ENCODE results near the gene PBLD. TPM values are rescaled to one million over a fixed set of nuclear protein-coding genes. Genes with fewer than 3 reads are reported as not detected.

PBLD gene
- total RNA-seq, 2 donors from 2014 or later, result 32.2 to 41.2 TPM

- DNase-seq (no peak), ATAC-seq (no peak)
- no peaks in the 10 kb centered on the region for H3K27me3 ChIP-seq
- no peaks in the 10 kb centered on the region for H3K4me1 ChIP-seq
- no peak overlapping the region for H3K4me3 ChIP-seq
- no peak overlapping the region for H3K27ac ChIP-seq
- no peak for TF ChIP-seq CTCF (IDR thresholded peaks at IDR 0.05)
- no peak for TF ChIP-seq POLR2A (IDR thresholded peaks at IDR 0.05)
- H3K9me3 ChIP-seq, result no peaks in the 10 kb centered on the region
- peaks cover 0 to 10% of the 10 kb centered on the region in 2 donors for H3K36me3 ChIP-seq (replicated peaks in 1 of 2; ENCODE audit: insufficient read depth in 1 of 2, low read depth in 2 of 2)
- intact Hi-C loops (cut with DNase I), result no loop called here
- 69 to 71% methylated on average over 2 of the region's 2 CpGs for WGBS, 2 donors
Measured at GRCh38 chr10:68365611-68366010, 32.9 kb upstream of the PBLD start.

GRCh38 chr10:68364101-68364886 is 31.6 kb upstream of the PBLD start:
- H3K4me1 ChIP-seq, result no peaks in the 10 kb centered on the region
- peaks cover 0 to 10% of the 10 kb centered on the region in 2 donors for H3K36me3 ChIP-seq (replicated peaks in 1 of 2; ENCODE audit: insufficient read depth in 1 of 2, low read depth in 2 of 2)
- no peaks in the 10 kb centered on the region for H3K9me3 ChIP-seq
- no peak for DNase-seq
- intact Hi-C loops (cut with DNase I), result no loop called here
- no peak for TF ChIP-seq POLR2A (IDR thresholded peaks at IDR 0.05)
- TF ChIP-seq CTCF (IDR thresholded peaks at IDR 0.05), result no peak
- no peak for ATAC-seq
- H3K4me3 ChIP-seq, result no peak overlapping the region
- 81 to 83% methylated on average over 3 of the region's 3 CpGs for WGBS, 2 donors
- no peak overlapping the region for H3K27ac ChIP-seq
- no peaks in the 10 kb centered on the region for H3K27me3 ChIP-seq

- DNase-seq, result no peak
- intact Hi-C loops (cut with DNase I), result no loop called here
- no peak overlapping the region for H3K27ac ChIP-seq
- peaks cover 0 to 10% of the 10 kb centered on the region in 2 donors for H3K36me3 ChIP-seq (replicated peaks in 1 of 2; ENCODE audit: insufficient read depth in 1 of 2, low read depth in 2 of 2)
- H3K27me3 ChIP-seq, result no peaks in the 10 kb centered on the region
- TF ChIP-seq POLR2A (IDR thresholded peaks at IDR 0.05), result no peak
- no peak for TF ChIP-seq CTCF (IDR thresholded peaks at IDR 0.05)
- H3K4me3 ChIP-seq, result no peak overlapping the region
- no peak for ATAC-seq
- 76 to 95% methylated on average over 3 of the region's 3 CpGs for WGBS, 2 donors
- H3K4me1 ChIP-seq, result no peaks in the 10 kb centered on the region
- no peaks in the 10 kb centered on the region for H3K9me3 ChIP-seq
Measured at GRCh38 chr10:68362590-68362989, 29.9 kb upstream of the PBLD start.

- Histone ChIP-seq H3K4me3 (no peak overlapping the region), H3K27ac (no peak overlapping the region), H3K4me1 (no peaks in the 10 kb centered on the region), H3K27me3 (no peaks in the 10 kb centered on the region), H3K36me3 (replicated peaks in 1 of 2; ENCODE audit: insufficient read depth in 1 of 2, low read depth in 2 of 2) (peaks cover 0 to 10% of the 10 kb centered on the region in 2 donors), H3K9me3 (no peaks in the 10 kb centered on the region)
- intact Hi-C loops (cut with DNase I), result no loop called here
- no peak for TF ChIP-seq POLR2A (IDR thresholded peaks at IDR 0.05)
- no peak for TF ChIP-seq CTCF (IDR thresholded peaks at IDR 0.05)
- no peak for ATAC-seq
- DNase-seq, result no peak
- 95% methylated on average over 6 of the region's 6 CpGs for WGBS, 2 donors
Measured at GRCh38 chr10:68359189-68359588, 26.5 kb upstream of the PBLD start.

- 91 to 97% methylated on average over 2 of the region's 2 CpGs for WGBS, 2 donors
- no peaks in the 10 kb centered on the region for H3K4me1 ChIP-seq
- no peaks in the 10 kb centered on the region for H3K9me3 ChIP-seq
- intact Hi-C loops (cut with DNase I), result no loop called here
- peaks cover 0 to 7% of the 10 kb centered on the region in 2 donors for H3K36me3 ChIP-seq (replicated peaks in 1 of 2; ENCODE audit: insufficient read depth in 1 of 2, low read depth in 2 of 2)
- no peak for DNase-seq
- TF ChIP-seq CTCF (IDR thresholded peaks at IDR 0.05), result no peak
- TF ChIP-seq POLR2A (IDR thresholded peaks at IDR 0.05), result no peak
- no peak overlapping the region for H3K4me3 ChIP-seq
- H3K27me3 ChIP-seq, result no peaks in the 10 kb centered on the region
- ATAC-seq, result no peak
- H3K27ac ChIP-seq, result no peak overlapping the region
Measured at GRCh38 chr10:68353537-68353936, 20.8 kb upstream of the PBLD start.

Data from body of pancreas (tissue), 4 donors.